Activated T-cell treated with anti-CD3 and anti-CD28 coated beads, Interleukin-2, amount 50 U/mL, for 48 hours (primary cell): Measurements from ENCODE around the gene GNA14.
"Not testable (repeated sequence)": the region's sequence is repeated elsewhere in the genome, so short reads cannot be mapped to it uniquely, and the experiment has no call there.

Source experiments
- DNase-seq, 2 experiments: peaks; one replicate each; pipeline ENCODE4 v3.0.0-alpha.2; 2020

Gene GNA14

DNA sequence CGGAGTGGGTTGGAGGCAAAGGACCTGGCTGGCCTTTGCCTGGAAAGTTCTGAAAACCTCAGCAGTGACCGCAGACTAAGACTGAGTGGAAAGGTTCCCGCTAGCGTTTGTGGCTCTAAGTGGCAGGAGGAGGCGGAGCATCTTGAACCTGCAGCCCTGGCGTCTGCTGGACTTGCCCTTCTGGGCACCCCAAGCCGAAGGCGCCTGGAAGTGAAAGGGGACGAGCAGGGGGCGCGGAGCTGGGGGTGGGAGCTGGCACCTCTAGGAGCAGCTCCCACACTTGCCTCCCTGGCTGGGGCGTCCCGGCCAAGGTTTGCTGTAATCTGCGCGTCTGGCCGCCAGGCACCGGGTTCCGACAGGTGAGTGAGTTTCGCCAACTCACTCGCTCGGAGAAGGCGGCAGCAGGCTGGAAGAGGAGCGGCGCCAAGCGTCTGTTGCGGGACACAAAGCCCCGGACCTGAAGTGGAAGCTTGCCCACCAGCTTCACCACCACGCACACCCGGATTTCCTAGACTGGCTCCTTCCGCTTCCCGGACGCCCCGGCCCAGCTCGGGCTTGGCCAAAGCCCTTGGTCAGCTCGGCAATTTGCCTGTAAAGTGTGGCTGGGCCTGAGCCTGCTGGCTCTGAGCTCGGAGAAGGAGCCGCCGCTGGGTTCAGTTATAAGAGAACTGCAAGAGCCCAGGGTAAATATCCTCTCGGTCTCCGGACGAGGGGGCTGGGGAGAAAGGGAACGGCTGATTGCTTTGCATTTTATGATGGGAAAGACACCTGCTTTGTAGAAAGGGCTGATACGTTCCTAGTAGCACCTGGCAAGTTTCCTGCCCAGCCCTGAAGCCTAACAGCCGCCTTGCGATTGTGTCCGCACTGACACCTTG is at the start of gene GNA14:
Gene GNA14, minus strand, starts transcription at position 89 of the 875 bp plus-strand sequence. CDS start 529 bp downstream, outside the sequence.
- peak; percentile 40 to 44 for DNase-seq

DNA sequence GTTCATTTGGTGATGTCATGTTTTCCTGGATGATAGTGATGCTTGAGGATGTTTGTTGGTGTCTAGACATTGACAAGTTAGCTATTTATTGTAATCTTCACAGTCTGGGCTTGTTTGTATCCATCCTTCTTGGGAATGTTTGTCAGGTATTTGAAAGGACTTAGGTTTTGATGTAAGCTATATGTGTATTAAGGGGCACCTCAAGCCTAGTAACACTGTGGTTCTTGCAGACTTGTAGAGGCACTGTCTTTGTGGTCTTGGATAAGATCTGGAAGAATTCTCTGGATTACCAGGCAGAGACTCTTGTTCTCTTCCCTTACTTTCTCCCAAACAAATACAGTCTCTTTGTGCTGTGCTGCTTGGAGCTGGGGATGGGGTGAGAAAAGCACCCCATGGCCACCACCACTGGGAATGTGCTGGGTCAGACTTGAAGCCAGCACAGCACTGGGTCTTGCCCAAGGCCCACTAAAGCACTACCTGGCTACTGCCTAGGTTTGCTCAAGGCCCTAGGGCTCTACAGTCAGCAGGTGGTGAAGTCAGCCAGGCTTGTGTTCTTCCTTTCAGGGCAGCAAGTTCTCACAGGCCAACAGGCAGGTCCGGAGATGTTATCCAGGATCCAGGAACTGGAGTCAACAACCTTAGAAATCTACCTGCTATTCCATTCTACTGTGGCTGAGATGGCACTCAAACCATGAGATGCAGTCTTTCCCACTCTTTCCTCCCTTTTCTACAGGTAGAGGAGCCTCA is 49.3 kb upstream of the GNA14 start:
- no peak for DNase-seq

DNA sequence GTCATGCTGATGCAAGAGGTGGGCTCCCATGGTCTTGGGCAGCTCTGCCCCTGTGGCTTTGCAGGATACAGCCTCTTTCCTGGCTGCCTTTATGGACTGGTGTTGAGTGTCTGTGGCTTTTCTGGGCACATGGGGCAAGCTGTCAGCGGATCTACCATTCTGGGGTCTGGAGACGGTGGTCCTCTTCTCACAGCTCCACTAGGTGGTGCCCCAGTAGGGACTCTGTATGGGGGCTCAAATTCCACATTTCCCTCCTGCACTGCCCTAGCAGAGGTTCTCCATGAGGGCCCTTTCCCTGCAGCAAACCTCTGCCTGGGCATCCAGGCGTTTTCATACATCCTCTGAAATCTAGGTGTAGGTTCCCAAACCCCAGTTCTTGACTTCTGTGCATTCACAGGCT is 42.6 kb upstream of the GNA14 start:
- DNase-seq: not testable (repeated sequence)

GRCh38 chr9:77690119-77690518 is 42.0 kb upstream of the GNA14 start:
- not testable (repeated sequence) for DNase-seq

GRCh38 chr9:77687737-77688136 is 39.6 kb upstream of the GNA14 start:
- DNase-seq: not testable (repeated sequence)

GRCh38 chr9:77680581-77680980 is 32.5 kb upstream of the GNA14 start:
- no peak for DNase-seq

DNA sequence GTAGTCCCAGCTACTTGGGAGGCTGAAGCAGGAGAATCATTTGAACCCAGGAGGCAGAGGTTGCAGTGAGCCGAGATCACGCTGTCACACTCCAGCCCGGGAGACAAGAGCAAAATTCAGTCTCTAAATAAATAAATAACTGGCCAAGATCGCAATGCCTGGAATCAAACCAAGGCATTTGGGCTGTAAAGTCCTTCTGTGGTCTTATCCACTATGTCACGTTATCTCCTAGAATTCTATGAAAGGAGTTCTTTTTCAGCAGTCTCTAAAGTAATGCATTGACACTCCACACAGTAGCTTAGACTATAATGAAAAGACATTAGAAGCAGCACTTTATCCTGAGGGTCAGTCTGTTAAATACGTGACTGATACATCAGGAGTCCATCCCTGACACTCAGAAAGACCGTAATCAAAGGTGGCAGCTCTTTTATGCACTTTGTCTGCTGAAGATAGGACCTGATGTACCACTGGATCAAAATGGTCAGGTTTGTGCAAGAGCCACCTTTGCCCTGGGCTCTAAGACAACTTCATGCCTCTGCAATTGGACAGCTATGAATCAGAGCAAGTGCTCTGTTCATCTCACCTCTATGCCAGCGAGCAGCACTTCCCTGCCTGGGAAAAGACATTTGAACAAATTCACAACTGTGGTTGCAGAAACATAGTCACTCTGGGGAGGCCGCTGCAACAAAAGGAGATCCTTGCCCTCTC is 31.7 kb upstream of the GNA14 start:
- DNase-seq: no peak

DNA sequence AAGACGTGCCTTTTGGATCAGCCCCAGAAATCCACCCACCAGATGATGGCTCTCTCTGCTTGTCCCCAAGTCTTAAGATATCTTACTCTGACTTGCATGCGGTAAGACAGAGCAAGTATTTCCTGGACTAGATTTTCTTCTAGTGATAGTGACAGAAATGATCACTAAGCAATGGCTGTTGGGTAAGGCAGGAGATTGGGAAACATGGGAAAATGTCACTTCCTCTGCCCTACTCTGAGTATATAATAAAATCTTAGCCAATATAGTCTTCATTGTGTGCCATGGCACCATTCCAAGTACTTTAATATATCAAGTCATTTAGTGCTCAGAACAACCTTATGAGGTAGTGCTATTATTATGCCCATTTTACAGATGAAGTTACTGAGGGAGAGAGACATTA is 31.0 kb upstream of the GNA14 start:
- no peak for DNase-seq

DNA sequence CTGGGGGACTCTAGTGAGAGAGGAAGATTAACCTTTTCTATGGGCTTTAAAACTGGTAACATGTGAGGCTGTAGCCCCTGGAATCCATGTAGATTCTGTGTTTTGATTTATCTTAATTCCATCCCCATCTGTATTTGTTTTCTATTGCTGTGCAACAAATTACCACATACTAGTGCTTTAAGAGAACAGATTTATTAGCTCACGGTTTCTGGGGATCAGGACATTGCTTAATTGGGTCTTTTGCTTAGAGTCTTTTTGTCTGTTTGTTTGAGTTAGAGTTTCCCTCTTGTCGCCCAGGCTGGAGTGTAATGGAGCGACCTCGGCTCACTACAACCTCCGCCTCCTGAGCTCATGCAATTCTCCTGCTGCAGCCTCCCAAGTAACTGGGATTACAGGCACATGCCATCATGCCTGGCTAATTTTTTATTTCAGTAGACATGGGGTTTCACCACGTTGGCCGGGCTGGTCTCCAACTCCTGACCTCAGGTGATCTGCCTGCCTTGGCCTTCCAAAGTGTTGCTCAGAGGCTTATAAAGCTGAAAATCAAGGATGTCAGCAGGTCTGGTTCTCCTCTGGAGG is 29.9 kb upstream of the GNA14 start:
- DNase-seq: no peak

- DNase-seq: no peak
These were observed 29.3 kb upstream of the GNA14 start for GRCh38 chr9:77677397-77677796.

GRCh38 chr9:77673941-77674791 is 26.0 kb upstream of the GNA14 start:
- no peak for DNase-seq

GRCh38 chr9:77672183-77672582 is 24.1 kb upstream of the GNA14 start:
- no peak for DNase-seq

- DNase-seq: no peak
These were observed 19.0 kb upstream of the GNA14 start for GRCh38 chr9:77667151-77667550.

DNA sequence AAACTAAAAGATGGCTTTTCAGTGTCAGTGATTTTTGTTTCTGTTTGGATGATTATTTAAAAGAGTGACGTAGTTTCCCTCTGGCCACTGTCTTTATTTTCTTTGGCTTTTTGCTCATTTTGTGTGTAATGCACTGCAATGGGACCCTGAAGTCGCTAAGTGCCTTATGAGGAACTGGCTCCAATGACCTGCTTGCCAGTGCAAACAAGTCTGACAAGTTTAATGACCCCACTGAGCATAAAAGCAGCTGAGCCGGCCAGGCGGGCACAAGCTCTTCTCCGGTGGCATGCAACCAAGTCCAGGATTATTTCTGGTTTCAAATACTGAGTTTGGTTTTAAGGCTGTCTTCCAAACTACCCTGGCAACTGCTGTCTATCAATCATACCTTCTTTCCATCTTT is 15.6 kb upstream of the GNA14 start:
- DNase-seq: no peak

DNA sequence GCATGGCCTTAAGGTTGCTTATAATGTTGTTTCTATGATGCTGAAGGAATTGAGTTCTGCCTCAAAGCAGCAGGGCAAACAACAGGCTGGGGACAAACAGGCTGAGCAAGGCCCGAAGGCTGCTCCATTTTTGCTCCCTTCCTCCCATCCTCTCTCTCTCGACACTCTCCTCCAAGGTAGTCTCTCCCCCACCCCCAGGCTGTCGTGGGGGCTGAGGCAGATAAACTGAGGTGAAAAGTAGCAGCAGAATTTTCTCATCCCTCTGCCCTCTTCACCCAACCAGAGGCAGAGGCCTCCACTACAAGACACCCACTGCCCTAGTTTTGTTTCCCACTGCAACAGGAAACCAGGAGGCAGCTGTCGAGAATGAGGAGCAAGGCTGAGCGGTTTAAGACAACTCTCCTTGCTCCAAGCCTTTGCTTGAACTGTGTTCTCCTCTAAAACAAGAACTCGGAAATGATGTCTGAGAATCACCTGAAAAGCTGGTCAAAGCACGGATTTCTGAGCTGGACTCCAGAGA is 13.5 kb upstream of the GNA14 start:
- no peak for DNase-seq

DNA sequence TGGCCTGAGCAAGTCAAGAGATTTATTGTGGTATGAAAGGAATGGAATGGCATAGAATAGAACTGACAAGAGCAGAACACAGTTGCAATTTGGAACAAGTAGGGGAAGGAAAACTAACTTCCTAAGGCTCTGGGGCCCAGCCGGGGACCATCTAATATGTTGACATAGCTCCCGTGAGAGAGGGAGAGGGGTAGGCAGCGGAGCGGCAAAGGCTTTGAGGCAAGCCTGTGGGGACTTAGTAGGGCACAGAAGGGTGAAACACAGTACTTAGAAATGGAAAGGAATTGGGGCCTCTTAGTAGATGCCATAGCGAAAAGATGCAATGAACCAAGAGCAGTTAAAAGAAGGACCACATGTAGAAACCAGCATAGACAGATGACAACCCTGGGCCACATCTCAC is 11.8 kb upstream of the GNA14 start:
- no peak for DNase-seq

- no peak for DNase-seq
These were observed 3.1 kb upstream of the GNA14 start for GRCh38 chr9:77651203-77651602.

DNA sequence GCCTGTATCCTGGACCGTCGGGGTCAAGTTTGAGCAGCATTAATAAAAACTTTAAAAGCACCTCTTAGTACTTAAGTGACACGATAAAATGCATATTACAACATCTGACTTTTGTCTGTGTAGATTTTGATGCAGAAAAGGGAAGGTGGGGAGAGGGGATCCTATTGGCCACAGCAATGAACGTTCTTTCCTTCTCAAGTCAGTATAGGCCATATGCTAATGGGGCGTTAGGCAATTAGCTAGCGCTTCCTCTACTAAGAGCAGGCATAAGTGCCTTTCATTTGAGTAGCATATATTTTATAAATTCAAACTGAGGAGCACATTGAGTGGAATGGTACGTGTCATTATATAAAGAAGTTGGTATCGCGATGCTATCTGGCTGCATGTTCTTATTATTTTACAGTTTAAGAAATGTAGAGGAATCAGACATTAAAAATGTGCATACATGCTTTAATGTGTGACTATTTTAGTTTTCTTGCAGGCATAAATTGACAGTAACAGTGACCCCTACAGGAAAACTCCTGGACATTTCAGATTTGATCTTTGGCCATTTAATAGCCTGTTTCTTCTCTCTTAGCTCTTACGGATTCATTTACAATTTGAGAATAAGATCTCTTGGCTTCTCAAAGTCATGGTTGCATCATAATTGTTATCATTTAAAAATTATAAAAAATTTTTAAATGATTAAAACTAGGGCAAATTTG is 1.1 kb upstream of the GNA14 start:
- DNase-seq: no peak

DNA sequence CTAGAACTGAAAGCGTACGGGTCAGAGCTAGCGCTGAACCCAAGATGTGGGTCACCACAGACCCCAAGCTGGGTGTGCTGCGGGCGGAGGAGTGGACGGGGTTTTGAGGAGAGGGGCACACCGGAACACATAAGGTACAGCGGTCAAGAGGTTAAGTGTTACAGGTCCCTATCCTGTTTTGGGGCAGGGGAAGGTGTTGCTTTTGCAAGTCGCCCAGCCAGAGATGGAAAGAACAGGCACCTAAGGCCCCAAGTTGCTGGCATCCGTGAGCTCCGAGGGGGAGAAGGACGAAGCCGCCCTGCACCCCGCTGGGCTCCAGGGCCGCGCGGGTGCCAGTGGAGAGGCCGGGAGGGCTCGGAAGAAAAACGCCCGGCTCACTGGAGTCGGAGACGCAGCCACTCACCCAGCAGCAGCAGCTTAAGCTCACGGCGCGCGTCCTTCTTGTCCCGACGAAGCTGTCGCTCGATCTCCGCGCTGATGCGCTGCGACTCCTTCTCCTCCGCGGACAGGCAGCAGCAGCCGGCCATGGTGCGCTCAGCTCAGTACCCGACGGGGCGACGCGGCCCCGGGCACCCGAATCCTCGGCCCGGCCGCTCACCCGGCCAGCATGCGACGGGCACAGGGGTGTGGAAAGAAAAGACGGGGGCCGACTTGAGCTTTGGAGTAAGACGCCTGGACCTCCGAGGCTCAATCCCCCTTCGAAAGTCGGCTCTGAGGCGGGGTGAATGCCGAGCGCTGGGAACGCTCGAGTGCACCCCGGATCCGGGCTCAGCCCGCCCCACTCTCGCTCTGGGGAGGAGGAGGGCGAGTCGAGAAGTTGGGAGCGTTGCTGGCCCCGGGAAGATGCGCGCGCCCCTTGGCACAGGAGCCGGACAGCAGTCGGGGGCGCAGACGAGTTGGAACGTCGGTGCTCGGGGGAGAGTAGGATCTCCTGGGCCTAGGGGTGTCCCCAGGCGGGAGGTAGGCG is 572 bp downstream of the GNA14 start:
- peak; percentile 34 to 35 for DNase-seq

DNA sequence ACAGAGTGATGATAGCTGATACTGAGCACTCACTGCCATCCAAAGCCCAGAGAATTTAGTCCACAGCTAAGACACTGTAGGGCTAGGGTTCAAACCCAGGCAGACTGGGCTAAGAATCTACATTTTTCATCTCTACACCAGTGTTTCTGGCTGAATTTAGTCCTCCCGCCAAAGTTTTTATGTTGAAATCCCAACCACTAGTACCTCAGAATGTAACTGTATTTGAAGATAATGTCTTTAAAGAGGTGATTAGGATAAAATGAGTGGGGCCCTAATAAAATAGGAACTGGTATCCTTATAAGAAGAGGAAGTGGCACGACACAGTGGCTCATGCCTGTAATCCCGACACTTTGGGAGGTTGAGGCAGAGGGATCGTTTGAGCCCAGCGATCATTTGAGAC is 4.3 kb downstream of the GNA14 start:
- DNase-seq: no peak
